ENCODE results near the gene BMPR1A. TPM values are rescaled to one million over a fixed set of nuclear protein-coding genes. Genes with fewer than 3 reads are reported as not detected.

Gene BMPR1A
- total RNA-seq, 1 experiment from 2014 or later, result 86.5 TPM

DNA sequence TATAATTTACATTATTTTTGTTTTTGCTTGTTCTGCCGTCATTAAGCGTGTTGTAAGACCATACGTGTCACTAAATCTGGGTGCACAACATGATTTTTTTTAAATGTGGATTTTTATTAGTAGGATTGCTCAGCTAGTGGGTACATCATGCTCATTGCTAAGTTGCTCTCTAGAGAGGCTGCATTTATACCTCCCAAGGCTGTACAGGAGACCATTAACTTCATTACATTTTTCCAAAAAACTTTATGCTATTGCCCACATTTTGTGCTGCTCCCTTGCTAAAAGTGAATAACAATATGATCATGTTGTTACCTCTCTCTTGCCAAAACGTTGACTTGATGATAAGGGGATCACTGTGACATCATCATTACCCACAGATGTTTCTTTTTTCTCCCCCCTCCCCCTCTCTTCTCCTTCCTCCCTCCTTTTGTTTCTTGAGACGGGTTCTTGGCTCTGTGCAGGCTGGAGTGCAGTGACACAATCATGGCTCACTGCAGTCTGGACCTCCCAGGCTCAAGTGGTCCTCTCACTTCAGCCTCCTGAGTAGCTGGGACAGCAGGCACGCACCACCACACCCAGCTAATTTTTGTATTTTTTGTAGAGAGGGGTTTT lies 65.1 kb downstream of the BMPR1A start:
- H3K36me3 ChIP-seq (replicated peaks; ENCODE audit: control insufficient read depth, insufficient read depth, low read length), result no peaks in the 10 kb centered on the region
- H3K27me3 ChIP-seq (ENCODE audit: control insufficient read depth, insufficient read depth, low read length), result no peaks in the 10 kb centered on the region
- no peak overlapping the region for H3K4me3 ChIP-seq (ENCODE audit: insufficient read depth, low read depth, low read length)
- no peak for DNase-seq

DNA sequence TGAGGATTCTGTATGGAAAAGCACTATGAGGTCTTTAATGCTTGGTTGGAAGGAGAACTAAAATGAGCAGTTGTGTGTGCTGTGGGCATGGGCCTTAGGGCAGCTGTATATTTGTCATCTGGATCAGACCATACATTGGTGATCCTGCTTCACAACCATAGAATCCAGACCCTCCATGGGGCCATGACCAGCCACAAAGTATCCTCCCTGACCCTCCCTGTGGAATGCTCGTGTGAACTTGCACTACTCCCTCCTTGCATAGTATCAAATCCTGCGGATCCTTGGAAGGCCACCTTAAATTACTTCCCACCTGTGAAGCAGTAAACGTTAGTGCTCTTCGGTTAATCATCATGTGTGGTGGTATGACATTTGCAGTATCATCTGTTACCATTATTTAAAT lies 67.1 kb downstream of the BMPR1A start:
- Histone ChIP-seq H3K27me3 (ENCODE audit: control insufficient read depth, insufficient read depth, low read length) (no peaks in the 10 kb centered on the region), H3K36me3 (replicated peaks; ENCODE audit: control insufficient read depth, insufficient read depth, low read length) (no peaks in the 10 kb centered on the region), H3K4me3 (ENCODE audit: insufficient read depth, low read depth, low read length) (no peak overlapping the region)
- DNase-seq, result no peak

DNA sequence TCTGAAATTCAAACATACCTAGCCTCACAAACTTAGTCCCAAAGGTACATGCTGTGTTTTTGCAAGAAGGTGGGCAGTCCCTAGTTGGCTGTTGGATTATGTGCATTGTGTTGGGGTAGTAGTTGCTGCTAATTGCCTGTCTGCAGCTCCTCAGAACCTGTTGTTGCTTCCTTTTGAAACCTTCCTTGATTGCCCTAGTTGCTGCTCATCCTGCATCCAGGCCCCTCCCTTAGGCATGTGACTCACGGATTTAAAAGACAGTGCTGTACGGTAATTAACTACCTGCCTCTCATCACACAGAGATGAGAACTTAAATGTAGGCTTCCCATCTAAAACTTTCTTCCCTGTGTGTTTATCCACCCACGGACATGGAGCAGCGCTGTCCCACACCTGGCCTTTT lies 67.7 kb downstream of the BMPR1A start:
- DNase-seq, result no peak
- H3K27me3 ChIP-seq (ENCODE audit: control insufficient read depth, insufficient read depth, low read length), result no peaks in the 10 kb centered on the region
- H3K36me3 ChIP-seq (replicated peaks; ENCODE audit: control insufficient read depth, insufficient read depth, low read length), result no peaks in the 10 kb centered on the region
- H3K4me3 ChIP-seq (ENCODE audit: insufficient read depth, low read depth, low read length), result no peak overlapping the region

DNA sequence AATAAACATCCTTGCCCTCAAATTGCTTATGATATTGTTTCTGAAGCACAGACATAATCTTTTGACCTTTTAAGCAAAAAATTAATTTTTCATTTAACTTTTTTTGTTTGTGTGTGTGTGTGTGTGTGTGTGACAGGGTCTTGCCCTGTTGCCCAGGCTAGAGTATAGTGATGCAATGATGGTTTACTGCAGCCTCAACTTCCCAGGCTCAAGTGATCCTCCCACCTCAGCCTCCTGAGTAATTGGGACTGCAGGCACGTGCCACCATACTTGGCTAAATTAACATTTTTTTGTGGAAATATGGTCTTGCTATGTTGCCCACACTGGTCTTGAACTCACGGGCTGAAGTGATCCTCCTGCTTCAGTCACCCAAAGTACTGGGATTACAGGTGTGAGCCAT lies 68.9 kb downstream of the BMPR1A start:
- Histone ChIP-seq H3K36me3 (replicated peaks; ENCODE audit: control insufficient read depth, insufficient read depth, low read length) (no peaks in the 10 kb centered on the region), H3K27me3 (ENCODE audit: control insufficient read depth, insufficient read depth, low read length) (no peaks in the 10 kb centered on the region), H3K4me3 (ENCODE audit: insufficient read depth, low read depth, low read length) (no peak overlapping the region)
- DNase-seq, result no peak

- H3K36me3 ChIP-seq (replicated peaks; ENCODE audit: control insufficient read depth, insufficient read depth, low read length), result no peaks in the 10 kb centered on the region
- no peak for DNase-seq
- no peak overlapping the region for H3K4me3 ChIP-seq (ENCODE audit: insufficient read depth, low read depth, low read length)
- no peaks in the 10 kb centered on the region for H3K27me3 ChIP-seq (ENCODE audit: control insufficient read depth, insufficient read depth, low read length)
These were observed 71.2 kb downstream of the BMPR1A start for GRCh38 chr10:86827639-86828038.

GRCh38 chr10:86828145-86828544 lies 71.7 kb downstream of the BMPR1A start:
- no peaks in the 10 kb centered on the region for H3K36me3 ChIP-seq (replicated peaks; ENCODE audit: control insufficient read depth, insufficient read depth, low read length)
- no peak overlapping the region for H3K4me3 ChIP-seq (ENCODE audit: insufficient read depth, low read depth, low read length)
- H3K27me3 ChIP-seq (ENCODE audit: control insufficient read depth, insufficient read depth, low read length), result no peaks in the 10 kb centered on the region
- DNase-seq, result no peak

GRCh38 chr10:86829472-86829871 lies 73.1 kb downstream of the BMPR1A start:
- DNase-seq, result no peak
- Histone ChIP-seq H3K27me3 (ENCODE audit: control insufficient read depth, insufficient read depth, low read length) (no peaks in the 10 kb centered on the region), H3K36me3 (replicated peaks; ENCODE audit: control insufficient read depth, insufficient read depth, low read length) (no peaks in the 10 kb centered on the region), H3K4me3 (ENCODE audit: insufficient read depth, low read depth, low read length) (no peak overlapping the region)

- no peaks in the 10 kb centered on the region for H3K36me3 ChIP-seq (replicated peaks; ENCODE audit: control insufficient read depth, insufficient read depth, low read length)
- no peak for DNase-seq
- H3K4me3 ChIP-seq (ENCODE audit: insufficient read depth, low read depth, low read length), result no peak overlapping the region
- no peaks in the 10 kb centered on the region for H3K27me3 ChIP-seq (ENCODE audit: control insufficient read depth, insufficient read depth, low read length)
These were observed 73.7 kb downstream of the BMPR1A start for GRCh38 chr10:86830043-86830591.

GRCh38 chr10:86833969-86834368 lies 77.5 kb downstream of the BMPR1A start:
- Histone ChIP-seq H3K27me3 (ENCODE audit: control insufficient read depth, insufficient read depth, low read length) (no peaks in the 10 kb centered on the region), H3K4me3 (ENCODE audit: insufficient read depth, low read depth, low read length) (no peak overlapping the region), H3K36me3 (replicated peaks; ENCODE audit: control insufficient read depth, insufficient read depth, low read length) (no peaks in the 10 kb centered on the region)
- no peak for DNase-seq

- H3K4me3 ChIP-seq (ENCODE audit: insufficient read depth, low read depth, low read length), result no peak overlapping the region
- DNase-seq, result no peak
- peaks cover 2% of the 10 kb centered on the region; the same call in 1 of the 2 replicates for H3K36me3 ChIP-seq (replicated peaks; ENCODE audit: control insufficient read depth, insufficient read depth, low read length)
- no peaks in the 10 kb centered on the region for H3K27me3 ChIP-seq (ENCODE audit: control insufficient read depth, insufficient read depth, low read length)
These were observed 79.6 kb downstream of the BMPR1A start for GRCh38 chr10:86836044-86836443.

- H3K36me3 ChIP-seq (replicated peaks; ENCODE audit: control insufficient read depth, insufficient read depth, low read length), result peaks cover 2% of the 10 kb centered on the region
- no peak overlapping the region for H3K4me3 ChIP-seq (ENCODE audit: insufficient read depth, low read depth, low read length)
- H3K27me3 ChIP-seq (ENCODE audit: control insufficient read depth, insufficient read depth, low read length), result no peaks in the 10 kb centered on the region
- DNase-seq, result no peak
These were observed 81.2 kb downstream of the BMPR1A start for GRCh38 chr10:86837663-86838062.

DNA sequence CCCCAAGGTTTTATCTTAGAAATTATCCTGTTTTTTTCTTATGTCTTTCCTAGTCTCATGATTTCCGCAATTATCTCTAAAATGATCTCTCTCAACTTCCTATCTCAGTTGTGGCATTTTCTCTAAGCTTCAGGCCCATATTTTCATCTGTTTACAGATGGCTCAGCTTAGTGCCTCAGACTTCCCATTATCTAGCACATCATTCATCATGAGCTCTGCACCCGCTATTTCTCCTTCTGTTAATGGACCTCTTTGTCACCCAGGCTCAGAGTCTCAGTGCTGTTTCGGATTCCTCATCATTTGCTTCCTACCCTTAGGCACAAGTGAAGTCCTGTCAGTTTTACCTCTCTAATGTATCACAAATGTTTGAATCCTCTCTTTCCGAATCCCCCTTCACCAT lies 84.1 kb downstream of the BMPR1A start:
- Histone ChIP-seq H3K27me3 (ENCODE audit: control insufficient read depth, insufficient read depth, low read length) (no peaks in the 10 kb centered on the region), H3K36me3 (replicated peaks; ENCODE audit: control insufficient read depth, insufficient read depth, low read length) (peaks cover 6% of the 10 kb centered on the region), H3K4me3 (ENCODE audit: insufficient read depth, low read depth, low read length) (no peak overlapping the region)
- DNase-seq, result no peak

DNA sequence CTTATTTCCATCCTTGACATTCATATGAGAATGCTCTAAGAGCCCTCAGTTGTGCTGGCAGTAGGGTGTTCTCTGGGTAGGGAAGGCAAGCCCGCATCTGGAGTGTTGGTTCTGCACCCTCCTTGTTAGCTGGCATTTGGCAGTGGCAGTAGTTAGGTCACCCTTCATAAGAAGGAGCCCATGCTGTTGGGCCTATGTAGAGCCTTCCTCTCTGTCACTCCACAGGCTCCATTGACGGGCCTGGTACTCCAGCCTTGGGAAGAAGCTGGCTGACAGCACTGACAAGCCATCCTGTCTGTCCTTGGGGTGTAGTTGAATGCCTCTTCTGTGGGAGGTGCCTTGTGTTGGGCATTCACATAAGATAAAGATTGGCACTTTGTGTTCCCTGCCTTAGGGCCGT lies 89.7 kb downstream of the BMPR1A start:
- no peaks in the 10 kb centered on the region for H3K27me3 ChIP-seq (ENCODE audit: control insufficient read depth, insufficient read depth, low read length)
- H3K36me3 ChIP-seq (replicated peaks; ENCODE audit: control insufficient read depth, insufficient read depth, low read length), result peaks cover 4% of the 10 kb centered on the region
- no peak overlapping the region for H3K4me3 ChIP-seq (ENCODE audit: insufficient read depth, low read depth, low read length)
- DNase-seq, result no peak

DNA sequence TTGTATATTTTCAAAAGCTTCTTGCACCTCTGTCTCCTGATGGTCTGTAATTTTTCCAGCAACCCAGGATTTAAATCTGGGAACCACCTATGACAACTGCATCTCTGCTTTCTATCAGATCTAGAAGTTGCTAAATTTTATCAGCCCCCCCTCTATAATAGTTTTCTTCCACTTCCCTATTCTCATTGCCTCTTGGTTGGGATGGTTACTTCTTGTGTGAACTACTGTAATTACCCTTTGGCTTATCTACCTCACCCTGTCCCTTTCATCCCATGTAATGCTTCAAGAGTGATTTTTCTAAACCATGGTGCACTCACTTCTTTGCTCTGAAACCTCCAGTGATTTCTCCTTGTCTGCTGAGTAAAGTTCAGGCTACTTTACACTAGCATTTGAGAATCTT lies 92.3 kb downstream of the BMPR1A start:
- DNase-seq, result no peak
- no peak overlapping the region for H3K4me3 ChIP-seq (ENCODE audit: insufficient read depth, low read depth, low read length)
- peaks cover 6% of the 10 kb centered on the region for H3K36me3 ChIP-seq (replicated peaks; ENCODE audit: control insufficient read depth, insufficient read depth, low read length)
- no peaks in the 10 kb centered on the region for H3K27me3 ChIP-seq (ENCODE audit: control insufficient read depth, insufficient read depth, low read length)

DNA sequence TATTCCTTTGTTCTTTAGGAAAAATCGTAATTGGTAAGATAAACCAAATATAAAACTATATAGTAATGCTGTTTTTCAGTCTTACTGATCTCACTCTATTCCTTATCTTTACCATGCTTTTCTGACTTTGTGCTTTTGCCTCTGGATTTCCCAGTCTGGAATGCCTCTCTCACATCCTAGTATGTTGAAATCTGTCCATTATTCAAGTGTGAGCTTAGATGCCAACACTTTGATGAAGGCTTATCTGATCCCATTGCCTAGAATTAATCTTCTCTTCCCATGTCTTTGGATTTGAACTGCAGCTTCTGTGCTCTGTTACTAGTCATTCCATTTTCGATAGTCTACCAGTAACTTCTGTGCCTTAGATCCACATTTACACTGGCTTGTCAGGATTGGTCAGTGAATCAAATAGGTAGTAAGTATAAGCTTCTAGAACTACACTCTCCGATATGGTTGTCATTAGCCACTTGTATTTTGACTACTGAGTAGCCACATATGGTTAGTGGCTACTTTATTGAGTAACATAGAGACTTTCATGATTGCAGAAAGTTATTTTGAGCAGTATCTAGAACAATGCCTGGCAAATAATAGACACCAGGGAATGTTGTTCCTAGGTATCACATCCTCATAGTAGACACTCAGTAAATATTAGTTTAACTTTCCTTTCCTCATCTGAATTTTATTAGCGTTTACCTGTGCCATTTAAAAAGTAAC lies 92.9 kb downstream of the BMPR1A start:
- Histone ChIP-seq H3K36me3 (replicated peaks; ENCODE audit: control insufficient read depth, insufficient read depth, low read length) (peaks cover 6% of the 10 kb centered on the region), H3K4me3 (ENCODE audit: insufficient read depth, low read depth, low read length) (no peak overlapping the region), H3K27me3 (ENCODE audit: control insufficient read depth, insufficient read depth, low read length) (no peaks in the 10 kb centered on the region)
- no peak for DNase-seq

Data from H7 (cell line).